Muscle layer of duodenum (tissue), 2 donors: ENCODE measurements around the gene FHOD1.

Experiments used
- H3K27ac ChIP-seq: one replicate; pipeline ENCODE4 v1.7.0; 2013; ENCODE audit warnings: mild to moderate bottlenecking, low read length
- H3K27me3 ChIP-seq: one replicate; pipeline ENCODE4 v1.7.0; 2013; ENCODE audit warnings: low read depth, mild to moderate bottlenecking, control low read depth, low read length
- H3K36me3 ChIP-seq, 2 donors: one replicate each; pipeline ENCODE4 v1.7.0; 2013; ENCODE audit warnings: low read length in 2 of 2, control low read depth in 1 of 2, mild to moderate bottlenecking in 1 of 2; ENCODE audit not compliant: insufficient read depth in 2 of 2, control insufficient read depth in 1 of 2
- H3K4me1 ChIP-seq, 2 donors: one replicate each; pipeline ENCODE4 v1.7.0; 2013; ENCODE audit warnings: low read length in 2 of 2, mild to moderate bottlenecking in 2 of 2, control low read depth in 1 of 2, moderate library complexity in 1 of 2; ENCODE audit not compliant: insufficient read depth in 2 of 2, control insufficient read depth in 1 of 2
- H3K4me3 ChIP-seq, 2 donors: one replicate each; pipeline ENCODE4 v1.7.0; 2013; ENCODE audit warnings: low read length in 2 of 2, low read depth in 1 of 2, mild to moderate bottlenecking in 1 of 2
- H3K9me3 ChIP-seq, 2 donors: one replicate each; pipeline ENCODE4 v1.7.0; 2013; ENCODE audit warnings: low read length in 2 of 2, control low read depth in 1 of 2, mild to moderate bottlenecking in 1 of 2; ENCODE audit not compliant: control insufficient read depth in 1 of 2
- donor health status: healthy.

The FHOD1 gene

GRCh38 chr16:67271446-67271845, 24.2 kb upstream of the FHOD1 start:
- H3K4me3 ChIP-seq: no peak overlapping the region
- H3K4me1 ChIP-seq: no peaks in the 10 kb centered on the region
- H3K27ac ChIP-seq: no peak overlapping the region
- no peaks in the 10 kb centered on the region for H3K27me3 ChIP-seq
- peaks cover 0 to 1% of the 10 kb centered on the region in 2 donors for H3K36me3 ChIP-seq
- no peaks in the 10 kb centered on the region for H3K9me3 ChIP-seq

GRCh38 chr16:67270931-67271338, 23.7 kb upstream of the FHOD1 start:
- Histone ChIP-seq H3K9me3 (no peaks in the 10 kb centered on the region), H3K27me3 (no peaks in the 10 kb centered on the region)

GRCh38 chr16:67269766-67270165, 22.5 kb upstream of the FHOD1 start:
- Histone ChIP-seq H3K4me1 (no peaks in the 10 kb centered on the region), H3K27me3 (peaks cover 3% of the 10 kb centered on the region), H3K27ac (no peak overlapping the region)

More at GRCh38 chr16:67270931-67271338, 23.7 kb upstream of the FHOD1 start:
- Histone ChIP-seq H3K4me1 (no peaks in the 10 kb centered on the region), H3K36me3 (no peaks in the 10 kb centered on the region), H3K27ac (no peak overlapping the region), H3K4me3 (no peak overlapping the region)

GRCh38 chr16:67268136-67268579, 20.9 kb upstream of the FHOD1 start:
- Histone ChIP-seq H3K27me3 (peaks cover 3% of the 10 kb centered on the region), H3K4me1 (no peaks in the 10 kb centered on the region), H3K27ac (no peak overlapping the region), H3K4me3 (no peak overlapping the region), H3K36me3 (no peaks in the 10 kb centered on the region), H3K9me3 (no peaks in the 10 kb centered on the region)

More at GRCh38 chr16:67269766-67270165, 22.5 kb upstream of the FHOD1 start:
- no peaks in the 10 kb centered on the region for H3K9me3 ChIP-seq
- no peak overlapping the region for H3K4me3 ChIP-seq
- no peaks in the 10 kb centered on the region for H3K36me3 ChIP-seq

- H3K4me3 ChIP-seq: no peak overlapping the region
- H3K27ac ChIP-seq: no peak overlapping the region
- no peaks in the 10 kb centered on the region for H3K36me3 ChIP-seq
- H3K9me3 ChIP-seq: no peaks in the 10 kb centered on the region
- H3K27me3 ChIP-seq: peaks cover 3% of the 10 kb centered on the region
- no peaks in the 10 kb centered on the region for H3K4me1 ChIP-seq
These were observed 18.6 kb upstream of the FHOD1 start for GRCh38 chr16:67265834-67266233.

- peaks cover 3% of the 10 kb centered on the region for H3K27me3 ChIP-seq
- H3K36me3 ChIP-seq: no peaks in the 10 kb centered on the region
- no peak overlapping the region for H3K27ac ChIP-seq
- H3K4me1 ChIP-seq: no peaks in the 10 kb centered on the region
- no peak overlapping the region for H3K4me3 ChIP-seq
- H3K9me3 ChIP-seq: no peaks in the 10 kb centered on the region
These were observed 17.6 kb upstream of the FHOD1 start for GRCh38 chr16:67264866-67265265.

- Histone ChIP-seq H3K4me1 (no peaks in the 10 kb centered on the region), H3K27ac (no peak overlapping the region), H3K36me3 (no peaks in the 10 kb centered on the region), H3K4me3 (no peak overlapping the region), H3K9me3 (no peaks in the 10 kb centered on the region), H3K27me3 (peaks cover 3% of the 10 kb centered on the region)
These were observed 17.0 kb upstream of the FHOD1 start for GRCh38 chr16:67264277-67264676.

GRCh38 chr16:67263201-67263600, 15.9 kb upstream of the FHOD1 start:
- Histone ChIP-seq H3K4me3 (no peak overlapping the region), H3K4me1 (no peaks in the 10 kb centered on the region), H3K27me3 (peaks cover 3% of the 10 kb centered on the region)

GRCh38 chr16:67260426-67261063, 13.3 kb upstream of the FHOD1 start:
- Histone ChIP-seq H3K9me3 (no peaks in the 10 kb centered on the region), H3K4me3 (no peak overlapping the region), H3K36me3 (no peaks in the 10 kb centered on the region), H3K27ac (no peak overlapping the region), H3K4me1 (no peaks in the 10 kb centered on the region), H3K27me3 (peaks cover 3% of the 10 kb centered on the region)

More at GRCh38 chr16:67263201-67263600, 15.9 kb upstream of the FHOD1 start:
- no peaks in the 10 kb centered on the region for H3K36me3 ChIP-seq
- H3K9me3 ChIP-seq: no peaks in the 10 kb centered on the region
- H3K27ac ChIP-seq: no peak overlapping the region

- no peaks in the 10 kb centered on the region for H3K9me3 ChIP-seq
- H3K4me1 ChIP-seq: no peaks in the 10 kb centered on the region
- H3K27ac ChIP-seq: no peak overlapping the region
- H3K4me3 ChIP-seq: no peak overlapping the region
- no peaks in the 10 kb centered on the region for H3K27me3 ChIP-seq
- H3K36me3 ChIP-seq: no peaks in the 10 kb centered on the region
These were observed 12.4 kb upstream of the FHOD1 start for GRCh38 chr16:67259705-67260104.

- Histone ChIP-seq H3K4me3 (no peak overlapping the region), H3K36me3 (no peaks in the 10 kb centered on the region), H3K27ac (no peak overlapping the region), H3K4me1 (no peaks in the 10 kb centered on the region), H3K9me3 (no peaks in the 10 kb centered on the region), H3K27me3 (no peaks in the 10 kb centered on the region)
These were observed 11.0 kb upstream of the FHOD1 start for GRCh38 chr16:67258161-67258835.
